Uterus (tissue), 4 donors: ENCODE measurements around the gene MINK1. TPM values are rescaled to one million over a fixed set of nuclear protein-coding genes. Genes with fewer than 3 reads are reported as not detected.

Source experiments
- DNase-seq, 2 donors: peaks; one replicate each; pipeline ENCODE4 v3.0.0-alpha.2; 2019 to 2020
- H3K27ac ChIP-seq, 2 donors: fragments of 200-600 bp; sonication (generic); 1 replicate in 1 of 2; 2 replicates in 1 of 2; pipeline ENCODE4 v1.5.1; 2016 to 2018
- H3K27me3 ChIP-seq, 2 donors: fragments of 200-600 bp; sonication (generic); one replicate each; pipeline ENCODE4 v1.5.1; 2018 to 2019; ENCODE audit warnings: control low read depth in 1 of 2
- H3K36me3 ChIP-seq, 2 donors: fragments of 200-600 bp; sonication (generic); one replicate each; pipeline ENCODE4 v1.5.1; 2019; ENCODE audit warnings: control low read depth in 1 of 2
- H3K4me1 ChIP-seq, 2 donors: fragments of 200-600 bp; sonication (generic); one replicate each; pipeline ENCODE4 v1.5.1; 2018 to 2019; ENCODE audit warnings: control low read depth in 1 of 2
- H3K4me3 ChIP-seq, 2 donors: fragments of 200-600 bp; sonication (generic); 1 replicate in 1 of 2; 2 replicates in 1 of 2; pipeline ENCODE4 v1.5.1; 2018 to 2019; ENCODE audit warnings: mild to moderate bottlenecking in 1 of 2
- H3K9me3 ChIP-seq, 2 donors: fragments of 200-600 bp; sonication (generic); one replicate each; pipeline ENCODE4 v1.5.1; 2019; ENCODE audit warnings: control low read depth in 1 of 2
- POLR2A ChIP-seq, 2 donors: fragments of 450-650 bp; IDR thresholded peaks; one replicate each; pipeline ENCODE4 v1.6.1; 2016; ENCODE audit warnings: antibody characterized with exemption in 2 of 2, mild to moderate bottlenecking in 1 of 2, moderate library complexity in 1 of 2
- intact Hi-C: fragments of 100-400 bp; cut with DNase I; formaldehyde crosslinking; loops from one replicate; pipeline ENCODE4 v1.15.1; 2023; ENCODE audit warnings: low total_unique reads
- total RNA-seq, 4 donors: library from RNA; depleted of rRNA in 3 of 4; stranded (reverse); fragments of >200 nt in 3 of 4; gene quantifications; one replicate each; pipeline versions ENCODE4 v1.1.0 to v1.2.4, GENCODE V29; 2014 to 2023
- TF ChIP-seq, protein P1 (sequence below), 4 experiments: fragments of 200-600 bp in 2 of 4; fragments of 450-650 bp in 2 of 4; sonication (generic) in 2 of 4; IDR thresholded peaks; one replicate each; pipeline ENCODE4 v1.5.1; 2016 to 2019; ENCODE audit warnings: antibody characterized with exemption in 4 of 4, mild to moderate bottlenecking in 2 of 4, moderate library complexity in 1 of 4
- donor health status: DM: yes; HTN: yes; CAD: no.

Gene MINK1
- total RNA-seq, 4 donors from 2014 or later, result 17.9 to 99.2 (median 27.9) TPM

DNA sequence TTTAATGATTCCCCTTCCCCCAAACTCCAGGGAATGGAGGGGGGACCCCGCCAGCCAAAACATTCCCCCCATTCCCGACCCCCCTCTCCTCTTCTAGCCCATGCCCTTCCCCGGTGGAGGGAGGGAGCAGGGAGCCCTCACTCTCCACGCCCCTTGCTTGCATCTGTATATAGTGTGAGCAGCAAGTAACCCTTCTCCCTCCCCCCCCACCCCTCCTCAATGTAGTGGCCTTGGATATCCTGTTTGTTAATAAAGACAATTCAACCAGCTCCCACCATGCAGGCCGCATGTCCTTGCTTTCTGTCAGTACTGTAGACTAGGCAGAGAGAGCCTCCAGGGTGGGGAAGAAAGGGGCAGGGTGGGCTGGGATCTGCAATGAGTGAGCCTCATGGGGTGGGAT lies 64.6 kb downstream of the MINK1 start:
- DNase-seq, result no peak
- no peak overlapping the region for H3K27ac ChIP-seq
- H3K36me3 ChIP-seq, result no peaks in the 10 kb centered on the region
- TF ChIP-seq POLR2A (IDR thresholded peaks at IDR 0.05), result no peak
- TF ChIP-seq, protein P1, sequence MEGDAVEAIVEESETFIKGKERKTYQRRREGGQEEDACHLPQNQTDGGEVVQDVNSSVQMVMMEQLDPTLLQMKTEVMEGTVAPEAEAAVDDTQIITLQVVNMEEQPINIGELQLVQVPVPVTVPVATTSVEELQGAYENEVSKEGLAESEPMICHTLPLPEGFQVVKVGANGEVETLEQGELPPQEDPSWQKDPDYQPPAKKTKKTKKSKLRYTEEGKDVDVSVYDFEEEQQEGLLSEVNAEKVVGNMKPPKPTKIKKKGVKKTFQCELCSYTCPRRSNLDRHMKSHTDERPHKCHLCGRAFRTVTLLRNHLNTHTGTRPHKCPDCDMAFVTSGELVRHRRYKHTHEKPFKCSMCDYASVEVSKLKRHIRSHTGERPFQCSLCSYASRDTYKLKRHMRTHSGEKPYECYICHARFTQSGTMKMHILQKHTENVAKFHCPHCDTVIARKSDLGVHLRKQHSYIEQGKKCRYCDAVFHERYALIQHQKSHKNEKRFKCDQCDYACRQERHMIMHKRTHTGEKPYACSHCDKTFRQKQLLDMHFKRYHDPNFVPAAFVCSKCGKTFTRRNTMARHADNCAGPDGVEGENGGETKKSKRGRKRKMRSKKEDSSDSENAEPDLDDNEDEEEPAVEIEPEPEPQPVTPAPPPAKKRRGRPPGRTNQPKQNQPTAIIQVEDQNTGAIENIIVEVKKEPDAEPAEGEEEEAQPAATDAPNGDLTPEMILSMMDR (IDR thresholded peaks at IDR 0.05), result no peak
- intact Hi-C loops, result loop anchor here (5.0 kb wide), 1 partner anchor 110 kb away; the partner anchor contains the start of genes GLTPD2 and VMO1
- H3K4me1 ChIP-seq, result no peaks in the 10 kb centered on the region
- no peak overlapping the region for H3K4me3 ChIP-seq
- peaks cover 0 to 4% of the 10 kb centered on the region in 2 donors for H3K27me3 ChIP-seq
- H3K9me3 ChIP-seq, result no peaks in the 10 kb centered on the region

DNA sequence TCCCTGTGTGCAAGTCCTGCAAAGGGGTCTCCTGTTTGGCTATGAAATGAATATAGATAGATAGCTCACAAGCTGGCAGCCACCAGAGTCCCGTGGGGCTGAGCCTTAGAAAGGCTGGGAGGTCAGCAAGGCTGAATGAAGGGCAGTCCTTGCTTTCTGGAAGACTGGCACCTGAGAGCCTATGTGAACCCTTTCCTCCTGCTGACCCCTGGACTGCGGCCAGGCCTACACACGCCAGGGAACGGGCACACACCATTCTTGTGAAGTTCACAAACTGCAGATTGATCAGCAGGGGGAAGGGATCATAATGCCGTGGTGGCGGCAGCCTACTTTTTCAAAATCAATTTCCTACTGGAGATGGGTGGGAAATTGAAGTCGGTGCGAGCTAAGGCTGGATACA lies 65.2 kb downstream of the MINK1 start:
- DNase-seq, result no peak
- H3K27ac ChIP-seq, result no peak overlapping the region
- no peaks in the 10 kb centered on the region for H3K4me1 ChIP-seq
- no peaks in the 10 kb centered on the region for H3K36me3 ChIP-seq
- H3K27me3 ChIP-seq, result peaks cover 0 to 4% of the 10 kb centered on the region in 2 donors
- no peak overlapping the region for H3K4me3 ChIP-seq
- TF ChIP-seq, protein P1 (IDR thresholded peaks at IDR 0.05), result no peak
- no peak for TF ChIP-seq POLR2A (IDR thresholded peaks at IDR 0.05)
- no peaks in the 10 kb centered on the region for H3K9me3 ChIP-seq
- intact Hi-C loops, result loop anchor here (5.0 kb wide), 1 partner anchor 111 kb away; the partner anchor contains the start of genes GLTPD2 and VMO1

DNA sequence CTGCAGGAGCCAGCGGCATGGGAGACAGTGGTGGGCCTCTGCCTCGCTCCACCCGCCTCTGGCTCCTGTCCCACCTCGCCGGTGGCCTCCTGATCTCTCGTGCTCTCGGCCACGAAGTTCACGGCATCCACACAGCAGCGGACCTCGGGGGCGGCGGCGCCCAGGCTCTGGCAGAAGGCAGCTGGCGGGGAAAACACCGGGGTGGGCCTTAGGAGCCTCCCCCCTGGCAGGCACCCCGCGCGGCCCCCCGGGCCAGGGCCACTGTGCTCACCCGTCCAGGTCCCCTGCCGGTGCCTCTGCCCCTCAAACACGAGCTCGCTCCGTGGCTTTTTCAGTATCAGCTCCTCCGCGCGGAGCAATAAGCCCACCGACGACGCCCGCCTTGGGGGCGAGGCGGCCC lies 65.8 kb downstream of the MINK1 start:
- Histone ChIP-seq H3K36me3 (no peaks in the 10 kb centered on the region), H3K4me3 (peak overlapping the region; percentile 16 to 41), H3K4me1 (no peaks in the 10 kb centered on the region), H3K9me3 (no peaks in the 10 kb centered on the region), H3K27ac (peak overlapping the region; percentile 20 to 49), H3K27me3 (peaks cover 0 to 4% of the 10 kb centered on the region in 2 donors)
- intact Hi-C loops, result loop anchor here (5.0 kb wide), 1 partner anchor 112 kb away; the partner anchor contains the start of genes GLTPD2 and VMO1
- DNase-seq, result no peak
- TF ChIP-seq, protein P1 (IDR thresholded peaks at IDR 0.05), result no peak
- no peak for TF ChIP-seq POLR2A (IDR thresholded peaks at IDR 0.05)

DNA sequence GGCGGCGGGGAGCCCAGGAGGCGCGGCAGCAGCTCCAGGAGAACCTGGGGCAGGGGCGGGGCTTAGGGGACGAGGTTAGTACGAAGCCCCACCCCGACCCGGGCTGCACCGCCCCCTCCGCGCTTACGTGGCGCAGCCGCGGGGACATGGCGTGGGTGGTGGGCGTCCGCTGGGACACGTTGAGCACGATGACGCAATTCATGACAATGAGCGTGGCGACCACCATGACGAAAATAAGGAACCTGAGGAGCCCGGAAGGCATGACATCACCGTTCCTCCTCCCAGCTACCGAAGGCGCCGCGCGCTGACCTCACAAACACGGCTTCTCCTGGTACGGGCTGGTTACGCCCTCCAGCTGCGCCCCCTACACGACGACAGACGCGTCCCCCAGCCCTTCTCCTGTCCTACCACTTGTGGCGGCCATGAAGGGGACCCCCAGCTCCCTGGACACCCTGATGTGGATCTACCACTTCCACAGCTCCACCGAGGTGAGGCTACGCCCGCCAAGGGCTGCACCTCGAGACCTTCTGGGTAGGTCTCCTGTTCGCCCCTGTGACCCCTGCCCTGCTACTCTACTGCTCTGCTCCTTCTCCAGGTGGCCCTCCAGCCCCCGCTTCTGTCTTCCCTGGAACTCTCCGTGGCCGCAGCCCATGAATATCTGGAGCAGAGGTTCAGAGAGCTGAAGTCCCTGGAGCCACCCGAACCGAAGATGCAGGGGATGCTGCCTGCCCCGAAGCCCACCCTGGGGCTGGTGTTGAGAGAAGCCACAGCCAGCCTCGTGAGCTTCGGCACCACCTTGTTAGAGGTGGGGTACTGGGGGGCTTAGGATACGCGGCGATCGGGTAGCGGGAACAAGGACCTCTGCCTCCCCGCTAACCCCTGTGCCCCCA lies 66.4 kb downstream of the MINK1 start, which contains the start of gene C17orf107:
TSS of gene C17orf107 (plus strand) at position 196 of the 890 bp plus-strand sequence. CDS start at position 423, 227 bp downstream.
- peak in 1 of 2 donors; percentile 34 for TF ChIP-seq POLR2A (IDR thresholded peaks at IDR 0.05)
- TF ChIP-seq, protein P1 (IDR thresholded peaks at IDR 0.05), result no peak
- Histone ChIP-seq H3K27me3 (peaks cover 0 to 4% of the 10 kb centered on the region in 2 donors), H3K4me1 (no peaks in the 10 kb centered on the region), H3K27ac (peak within 1 kb of the TSS; percentile 32 to 49), H3K4me3 (peak within 1 kb of the TSS; percentile 16 to 41), H3K9me3 (no peaks in the 10 kb centered on the region), H3K36me3 (no peaks in the 10 kb centered on the region)
- intact Hi-C loops, result loop anchor here (5.0 kb wide), 1 partner anchor 112 kb away; the partner anchor contains the start of genes GLTPD2 and VMO1
- DNase-seq, result peak; percentile 79 to 82
